ENCODE measurements around the gene STOML3.

GRCh38 chr13:39016087-39016486 is 25.5 kb upstream of the STOML3 start:
- TF ChIP-seq CTCF (IDR thresholded peaks at IDR 0.05) = no peak
- no peak for TF ChIP-seq POLR2A (IDR thresholded peaks at IDR 0.05)

All from body of pancreas (tissue), 4 donors.